NCI-H1694 (cell line): ENCODE results near the gene MPI.
A peak's percentile ranks its signal among the peaks of the same experiment; 100 is the strongest.
"Not testable (repeated sequence)": the region's sequence is repeated elsewhere in the genome, so short reads cannot be mapped to it uniquely, and the experiment has no call there.

Source experiments
- DNase-seq: peaks from one replicate; lab custom pipeline; 2025; lab: John Stamatoyannopoulos, UW

The MPI gene

DNA sequence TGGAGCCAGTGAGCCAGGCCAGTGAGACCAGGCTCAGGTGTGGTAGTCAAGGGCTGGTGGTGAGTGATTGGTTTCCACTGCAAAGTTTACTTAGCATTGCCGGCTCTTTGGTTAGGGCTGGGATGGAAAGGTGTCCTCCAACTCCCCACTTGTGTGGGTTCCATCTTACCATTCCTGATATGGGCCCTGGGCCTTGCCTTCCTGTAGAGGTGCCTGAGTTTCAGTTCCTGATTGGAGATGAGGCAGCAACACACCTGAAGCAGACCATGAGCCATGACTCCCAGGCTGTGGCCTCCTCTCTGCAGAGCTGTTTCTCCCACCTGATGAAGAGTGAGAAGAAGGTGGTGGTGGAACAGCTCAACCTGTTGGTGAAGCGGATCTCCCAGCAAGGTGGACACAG lies 3.1 kb downstream of the MPI start:
- no peak for DNase-seq

DNA sequence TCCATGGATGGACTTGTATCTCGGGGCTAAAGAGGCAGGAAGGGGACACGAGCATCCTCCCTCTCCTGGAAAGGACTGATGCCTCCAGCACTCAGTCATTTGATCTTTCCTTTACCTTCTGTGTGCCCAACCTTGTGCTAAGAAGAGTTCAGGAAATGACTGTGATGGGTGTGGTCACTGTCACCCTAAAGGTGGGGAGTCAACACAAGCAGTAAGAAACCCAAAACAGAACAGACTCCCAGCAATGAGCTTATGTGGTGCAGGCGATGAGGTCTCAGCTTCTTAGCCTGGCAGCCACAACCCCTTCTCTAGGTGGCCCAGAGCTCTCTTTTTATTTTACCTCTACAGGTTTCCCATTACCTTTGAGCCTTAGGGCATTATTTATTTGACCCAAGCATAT lies 3.8 kb downstream of the MPI start:
- DNase-seq: no peak

DNA sequence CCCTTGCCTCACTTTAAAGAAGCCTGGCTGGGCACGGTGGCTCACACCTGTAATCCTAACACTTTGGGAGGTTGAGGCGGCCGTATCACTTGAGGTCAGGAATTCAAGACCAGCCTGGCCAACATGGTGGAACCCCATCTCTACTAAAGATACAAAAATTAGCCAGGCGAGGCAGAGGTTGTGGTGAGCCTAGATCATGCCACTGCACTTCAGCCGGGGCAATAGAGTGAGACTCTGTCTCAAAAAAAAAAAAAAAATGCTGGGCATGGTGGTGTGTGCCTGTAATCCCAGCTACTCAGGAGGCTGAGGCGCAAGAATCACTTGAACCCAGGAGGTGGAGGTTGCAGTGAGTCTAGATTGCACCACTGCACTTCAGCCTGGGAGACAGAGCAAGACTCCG lies 4.5 kb downstream of the MPI start:
- DNase-seq: not testable (repeated sequence)

DNA sequence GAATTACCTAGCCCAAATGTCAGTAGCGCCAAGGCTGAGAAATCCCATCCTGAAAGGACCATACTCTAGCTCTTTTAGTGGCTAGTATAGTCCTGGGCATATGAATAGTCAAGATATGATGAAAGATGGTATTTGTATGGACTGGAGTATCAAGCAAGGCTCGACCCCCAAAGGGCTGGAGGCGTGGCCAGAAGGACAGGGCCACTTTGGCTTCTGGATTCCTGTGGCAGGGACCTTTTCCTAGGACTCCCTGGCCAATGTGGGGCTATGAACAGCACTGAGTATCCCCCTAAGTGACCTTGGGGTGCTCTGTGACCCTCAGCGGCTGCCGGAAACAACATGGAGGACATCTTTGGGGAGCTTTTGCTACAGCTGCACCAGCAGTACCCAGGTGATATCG lies 6.0 kb downstream of the MPI start:
- DNase-seq: no peak

- no peak for DNase-seq
Observed at GRCh38 chr15:74896316-74896715, 6.5 kb downstream of the MPI start.

- no peak for DNase-seq
Observed at GRCh38 chr15:74897300-74897701, 7.5 kb downstream of the MPI start.

DNA sequence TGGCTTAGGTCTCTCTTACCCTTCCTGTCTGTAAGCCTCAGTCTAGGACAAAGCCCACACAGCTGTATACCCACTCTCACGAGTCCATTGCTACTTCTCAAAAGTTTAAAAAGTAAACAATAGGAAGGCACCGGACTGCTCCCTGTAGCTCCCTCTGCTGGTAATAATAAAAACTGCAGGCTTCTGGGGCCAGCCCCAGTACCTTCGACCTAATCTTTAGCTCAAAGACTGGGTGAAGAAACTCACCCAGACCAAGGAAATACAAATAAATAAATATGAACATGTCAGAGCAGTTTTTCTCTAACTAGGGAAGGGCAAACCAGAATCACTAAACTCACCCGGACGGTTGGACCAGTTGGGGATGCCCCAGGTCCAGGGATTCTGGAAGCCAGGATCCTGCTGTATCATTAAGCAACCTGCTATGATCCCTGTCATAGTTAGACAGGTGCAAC lies 11.8 kb downstream of the MPI start:
- peak; percentile 43 for DNase-seq

DNA sequence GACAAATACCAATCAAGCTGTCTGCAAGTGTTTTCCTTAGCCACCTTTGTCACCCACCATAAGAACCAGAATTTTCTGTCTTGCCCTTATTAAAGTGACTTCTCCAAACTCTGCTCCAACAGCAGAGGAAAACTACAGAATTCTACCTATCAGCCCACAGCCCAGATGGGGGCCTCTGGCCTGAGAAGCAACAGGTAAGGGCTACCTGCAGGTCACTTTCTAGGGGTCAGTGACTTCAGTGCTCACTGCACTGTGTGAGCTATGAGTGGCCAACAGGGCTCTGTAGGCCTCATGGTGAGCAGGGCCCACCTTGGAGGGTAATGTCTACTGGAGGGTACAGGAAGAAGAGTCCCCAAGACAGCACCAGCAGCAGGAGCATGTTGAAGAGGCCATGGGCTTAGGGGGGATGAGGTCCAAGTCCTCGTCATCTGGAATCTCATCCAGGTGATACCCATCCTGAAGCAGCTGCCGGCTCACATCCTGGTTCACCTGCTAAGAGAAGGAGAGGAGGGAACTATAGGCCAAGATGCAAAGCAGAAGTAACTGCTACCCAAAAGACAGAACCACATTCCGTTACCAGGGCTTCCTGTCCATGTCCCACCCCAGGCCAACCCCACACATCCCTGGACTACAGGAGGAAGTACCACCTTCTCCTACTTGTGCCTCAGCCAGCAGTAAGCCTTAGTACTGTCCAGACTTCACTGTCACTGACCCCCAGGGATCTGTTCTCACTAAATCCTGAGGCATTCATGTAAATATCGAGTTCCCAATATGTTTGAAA lies 12.6 kb downstream of the MPI start:
- DNase-seq: no peak

- no peak for DNase-seq
Observed at GRCh38 chr15:74903676-74904075, 13.8 kb downstream of the MPI start.

- DNase-seq: no peak
Observed at GRCh38 chr15:74904190-74904805, 14.5 kb downstream of the MPI start.

DNA sequence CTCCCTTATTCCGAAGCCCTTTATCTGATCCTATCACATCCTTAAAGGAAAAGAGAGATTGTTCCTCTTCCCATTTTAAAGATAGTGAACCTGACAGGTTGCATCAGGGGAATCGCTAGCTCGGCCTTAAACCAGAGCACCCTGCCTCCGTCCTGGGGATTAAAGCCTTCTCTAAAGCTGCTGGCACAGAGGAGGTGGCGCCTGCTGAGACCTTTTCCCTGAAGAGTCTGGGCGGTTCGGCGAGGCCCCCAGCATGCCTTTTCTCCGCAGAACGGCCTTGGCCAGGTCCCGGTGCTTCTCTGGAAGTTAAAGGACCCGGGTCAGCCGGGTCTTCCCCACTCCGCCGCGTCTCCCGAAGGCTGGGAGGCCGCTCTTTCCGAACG lies 16.2 kb downstream of the MPI start:
- no peak for DNase-seq

GRCh38 chr15:74906450-74907162 lies 16.8 kb downstream of the MPI start, which contains the start of gene FAM219B:
FAM219B (minus strand) TSS chr15:74906851; CDS start chr15:74906800, 51 bp downstream.
- DNase-seq: peak; percentile 34

- no peak for DNase-seq
Observed at GRCh38 chr15:74907163-74907870, 17.5 kb downstream of the MPI start.

DNA sequence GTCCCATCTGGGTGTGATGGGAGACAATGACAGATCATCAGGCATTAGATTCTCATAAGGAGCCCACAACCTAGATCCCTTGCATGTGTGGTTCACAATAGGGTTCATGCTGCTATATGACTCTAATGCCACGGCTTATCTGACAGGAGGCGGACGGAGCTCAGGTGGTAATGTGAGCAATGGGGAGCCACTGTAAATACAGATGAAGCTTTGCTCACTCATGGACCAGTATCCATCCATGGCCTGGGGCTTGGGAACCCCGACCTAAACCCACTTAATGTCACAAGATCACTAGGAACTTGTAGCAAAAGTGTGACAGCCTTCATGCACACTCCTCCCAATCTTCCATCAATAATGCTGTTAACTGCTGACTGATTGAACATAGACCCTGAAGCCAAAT lies 18.8 kb downstream of the MPI start:
- DNase-seq: no peak

GRCh38 chr15:74913041-74913440 lies 23.2 kb downstream of the MPI start:
- DNase-seq: no peak

DNA sequence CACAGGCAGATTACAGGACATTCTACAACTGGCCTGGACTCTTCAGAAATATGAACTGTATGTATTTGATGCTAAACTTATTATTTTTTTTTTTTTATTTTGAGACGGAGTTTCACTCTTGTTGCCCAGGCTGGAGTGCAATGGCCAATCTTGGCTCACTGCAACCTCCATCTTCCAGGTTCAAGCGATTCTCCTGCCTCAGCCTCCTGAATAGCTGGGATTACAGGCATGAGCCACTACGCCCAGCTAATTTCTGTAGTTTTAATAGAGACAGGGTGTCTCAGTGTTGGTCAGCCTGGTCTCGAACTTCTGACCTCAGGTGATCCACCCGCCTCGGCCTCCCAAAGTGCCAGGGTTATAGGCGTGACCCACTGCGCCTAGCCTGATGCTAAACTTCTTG lies 24.0 kb downstream of the MPI start:
- DNase-seq: not testable (repeated sequence)

GRCh38 chr15:74917676-74918075 lies 27.8 kb downstream of the MPI start:
- no peak for DNase-seq

DNA sequence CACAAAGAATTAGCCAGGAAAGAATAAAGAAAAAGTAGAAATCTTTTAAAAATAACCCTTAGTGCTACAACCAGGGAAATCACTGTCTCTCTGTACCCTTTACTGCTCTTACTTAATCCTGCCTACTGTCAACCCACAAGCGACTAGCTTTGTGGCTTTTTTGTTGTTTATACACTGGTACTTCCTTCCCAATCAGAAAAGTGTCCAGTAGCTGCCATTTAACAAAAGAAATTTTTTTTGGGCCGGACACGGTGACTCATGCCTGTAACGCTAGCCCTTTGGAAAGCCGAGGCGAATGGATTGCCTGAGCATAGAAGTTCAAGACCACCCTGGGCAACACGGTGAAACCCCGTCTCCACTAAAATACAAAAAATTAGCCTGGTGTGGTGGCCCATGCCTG lies 30.6 kb downstream of the MPI start:
- no peak for DNase-seq

DNA sequence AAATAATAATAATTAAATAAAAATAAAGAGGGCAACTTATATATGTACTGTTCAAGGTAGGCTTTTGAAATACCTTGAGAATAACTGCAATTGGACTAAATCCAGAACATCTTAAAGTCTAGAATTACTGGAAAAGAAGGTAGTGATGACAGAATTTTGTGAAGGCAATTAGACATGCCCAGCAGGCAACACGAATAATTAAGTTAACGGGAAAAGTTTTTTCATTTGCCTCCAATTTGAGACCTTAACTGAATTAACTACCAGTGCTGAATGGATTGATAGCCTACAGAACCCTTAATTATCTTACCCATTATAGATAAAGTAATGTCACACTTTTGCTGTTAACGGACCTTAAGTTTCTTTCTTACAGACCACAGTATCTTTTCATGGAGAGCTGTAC lies 34.7 kb downstream of the MPI start:
- no peak for DNase-seq

- no peak for DNase-seq
Observed at GRCh38 chr15:74928771-74929198, 38.9 kb downstream of the MPI start.

DNA sequence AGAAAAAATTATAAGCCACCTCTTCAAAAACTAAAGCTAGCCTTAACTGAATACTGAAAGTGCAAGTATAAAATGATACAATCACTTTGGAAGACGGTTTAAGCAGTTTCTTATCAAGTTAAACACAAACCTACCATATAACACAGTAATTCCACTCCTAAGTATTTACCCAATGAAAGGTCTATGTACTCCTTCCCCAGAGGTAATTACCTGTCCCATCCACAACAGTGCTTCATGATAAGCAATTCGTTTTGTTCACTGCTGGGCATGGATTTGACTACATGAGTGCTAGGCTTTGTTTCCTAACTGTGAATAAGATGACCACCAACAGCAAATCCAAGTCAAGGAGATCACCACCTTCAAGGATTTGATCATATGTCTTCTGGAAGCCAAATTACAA lies 43.7 kb downstream of the MPI start:
- no peak for DNase-seq

DNA sequence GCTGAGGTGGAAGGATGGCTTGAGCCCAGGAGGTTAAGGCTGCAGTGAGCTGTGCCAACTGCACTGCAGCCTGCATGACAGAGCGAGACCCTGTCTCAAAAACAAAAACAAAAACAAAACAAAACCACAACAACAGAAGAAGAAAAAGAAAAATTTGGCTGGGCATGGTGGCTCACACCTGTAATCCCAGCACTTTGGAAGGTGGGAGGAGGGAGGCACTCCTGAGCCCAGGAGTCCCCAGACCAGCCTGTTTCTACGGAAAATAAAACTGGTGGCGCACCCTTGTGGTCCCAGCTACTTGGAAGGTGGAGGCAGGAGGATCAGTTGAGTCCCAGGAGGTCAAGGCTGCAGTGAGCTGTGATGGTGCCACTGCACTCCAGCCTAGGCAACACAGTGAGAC lies 45.4 kb downstream of the MPI start:
- DNase-seq: not testable (repeated sequence)

DNA sequence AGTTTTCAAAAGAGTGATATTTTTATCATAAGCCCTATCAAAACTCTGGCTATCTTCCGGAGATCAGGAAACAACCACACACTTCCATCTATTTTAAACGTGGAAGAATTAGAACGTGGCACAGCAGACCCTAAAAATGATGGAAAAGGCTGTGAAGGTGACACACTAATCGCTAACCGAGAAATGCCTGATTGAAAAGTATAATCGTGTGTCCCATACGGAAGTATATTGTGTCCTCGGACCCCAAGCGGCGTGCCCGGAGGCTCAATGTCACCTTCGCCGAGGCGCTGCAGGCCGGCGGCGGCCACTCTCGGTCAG lies 47.4 kb downstream of the MPI start:
- DNase-seq: no peak
